ENCODE results near the gene MRPL34.
A peak's percentile ranks its signal among the peaks of the same experiment; 100 is the strongest.

MRPL34 gene

GRCh38 chr19:17323964-17324332 is 18.3 kb downstream of the MRPL34 start:
- H3K27ac ChIP-seq (ENCODE audit: low read depth, low read length): no peak overlapping the region
- no peak overlapping the region for H3K9ac ChIP-seq (ENCODE audit: low read depth, low read length)
- peaks cover 43% of the 10 kb centered on the region for H3K36me3 ChIP-seq (ENCODE audit: control insufficient read depth, insufficient read depth, low read length)
- H3K9me3 ChIP-seq (ENCODE audit: control insufficient read depth, insufficient read depth, low read length): no peaks in the 10 kb centered on the region
- H3K27me3 ChIP-seq (ENCODE audit: control insufficient read depth, insufficient read depth, low read length): no peaks in the 10 kb centered on the region; the same call in 1 of the 2 replicates
- no peaks in the 10 kb centered on the region for H3K4me1 ChIP-seq (ENCODE audit: control insufficient read depth, insufficient read depth, low read length)
- H3K4me3 ChIP-seq (ENCODE audit: low read depth, low read length): no peak overlapping the region

GRCh38 chr19:17324357-17325114 is 18.9 kb downstream of the MRPL34 start:
- H3K4me3 ChIP-seq (ENCODE audit: low read depth, low read length): no peak overlapping the region
- H3K4me1 ChIP-seq (ENCODE audit: control insufficient read depth, insufficient read depth, low read length): 0 out of 2 replicates have a peak, but pooled peaks cover 3% of the 10 kb centered on the region
- no peak overlapping the region for H3K27ac ChIP-seq (ENCODE audit: low read depth, low read length)
- peaks cover 37% of the 10 kb centered on the region for H3K36me3 ChIP-seq (ENCODE audit: control insufficient read depth, insufficient read depth, low read length)
- H3K9ac ChIP-seq (ENCODE audit: low read depth, low read length): no peak overlapping the region
- H3K9me3 ChIP-seq (ENCODE audit: control insufficient read depth, insufficient read depth, low read length): no peaks in the 10 kb centered on the region
- no peaks in the 10 kb centered on the region; the same call in 1 of the 2 replicates for H3K27me3 ChIP-seq (ENCODE audit: control insufficient read depth, insufficient read depth, low read length)

- H3K4me3 ChIP-seq (ENCODE audit: low read depth, low read length): no peak overlapping the region
- H3K9ac ChIP-seq (ENCODE audit: low read depth, low read length): no peak overlapping the region
- no peak overlapping the region for H3K27ac ChIP-seq (ENCODE audit: low read depth, low read length)
- 0 out of 2 replicates have a peak, but pooled peaks cover 3% of the 10 kb centered on the region for H3K4me1 ChIP-seq (ENCODE audit: control insufficient read depth, insufficient read depth, low read length)
- no peaks in the 10 kb centered on the region for H3K9me3 ChIP-seq (ENCODE audit: control insufficient read depth, insufficient read depth, low read length)
- peaks cover 33% of the 10 kb centered on the region for H3K36me3 ChIP-seq (ENCODE audit: control insufficient read depth, insufficient read depth, low read length)
- H3K27me3 ChIP-seq (ENCODE audit: control insufficient read depth, insufficient read depth, low read length): no peaks in the 10 kb centered on the region; the same call in 1 of the 2 replicates
These were observed 19.5 kb downstream of the MRPL34 start for GRCh38 chr19:17325133-17325532.

GRCh38 chr19:17325881-17326594 is 20.4 kb downstream of the MRPL34 start:
- Histone ChIP-seq H3K4me3 (ENCODE audit: low read depth, low read length) (no peak overlapping the region), H3K4me1 (ENCODE audit: control insufficient read depth, insufficient read depth, low read length) (0 out of 2 replicates have a peak, but pooled peaks cover 3% of the 10 kb centered on the region), H3K27me3 (ENCODE audit: control insufficient read depth, insufficient read depth, low read length) (no peaks in the 10 kb centered on the region; the same call in 1 of the 2 replicates), H3K9ac (ENCODE audit: low read depth, low read length) (no peak overlapping the region), H3K9me3 (ENCODE audit: control insufficient read depth, insufficient read depth, low read length) (no peaks in the 10 kb centered on the region), H3K27ac (ENCODE audit: low read depth, low read length) (no peak overlapping the region), H3K36me3 (ENCODE audit: control insufficient read depth, insufficient read depth, low read length) (peaks cover 25% of the 10 kb centered on the region)

- 0 out of 2 replicates have a peak, but pooled peaks cover 3% of the 10 kb centered on the region for H3K4me1 ChIP-seq (ENCODE audit: control insufficient read depth, insufficient read depth, low read length)
- H3K9ac ChIP-seq (ENCODE audit: low read depth, low read length): no peak overlapping the region
- peaks cover 24% of the 10 kb centered on the region for H3K36me3 ChIP-seq (ENCODE audit: control insufficient read depth, insufficient read depth, low read length)
- H3K4me3 ChIP-seq (ENCODE audit: low read depth, low read length): no peak overlapping the region
- H3K27me3 ChIP-seq (ENCODE audit: control insufficient read depth, insufficient read depth, low read length): no peaks in the 10 kb centered on the region; the same call in 1 of the 2 replicates
- H3K9me3 ChIP-seq (ENCODE audit: control insufficient read depth, insufficient read depth, low read length): no peaks in the 10 kb centered on the region
- H3K27ac ChIP-seq (ENCODE audit: low read depth, low read length): peak overlapping the region; percentile 89
These were observed 20.9 kb downstream of the MRPL34 start for GRCh38 chr19:17326595-17326966.

GRCh38 chr19:17327068-17327653 is 21.5 kb downstream of the MRPL34 start:
- Histone ChIP-seq H3K4me1 (ENCODE audit: control insufficient read depth, insufficient read depth, low read length) (0 out of 2 replicates have a peak, but pooled peaks cover 3% of the 10 kb centered on the region), H3K27me3 (ENCODE audit: control insufficient read depth, insufficient read depth, low read length) (no peaks in the 10 kb centered on the region; the same call in 1 of the 2 replicates), H3K4me3 (ENCODE audit: low read depth, low read length) (peak overlapping the region; percentile 65), H3K27ac (ENCODE audit: low read depth, low read length) (peak overlapping the region; percentile 89), H3K9ac (ENCODE audit: low read depth, low read length) (no peak overlapping the region; the same call in 1 of the 2 replicates), H3K9me3 (ENCODE audit: control insufficient read depth, insufficient read depth, low read length) (no peaks in the 10 kb centered on the region), H3K36me3 (ENCODE audit: control insufficient read depth, insufficient read depth, low read length) (peaks cover 22% of the 10 kb centered on the region)

GRCh38 chr19:17327654-17328516 is 22.2 kb downstream of the MRPL34 start:
- Histone ChIP-seq H3K9ac (ENCODE audit: low read depth, low read length) (peak overlapping the region; percentile 45; the same call in 1 of the 2 replicates), H3K4me1 (ENCODE audit: control insufficient read depth, insufficient read depth, low read length) (0 out of 2 replicates have a peak, but pooled peaks cover 3% of the 10 kb centered on the region), H3K27ac (ENCODE audit: low read depth, low read length) (peak overlapping the region; percentile 89), H3K27me3 (ENCODE audit: control insufficient read depth, insufficient read depth, low read length) (no peaks in the 10 kb centered on the region; the same call in 1 of the 2 replicates), H3K4me3 (ENCODE audit: low read depth, low read length) (peak overlapping the region; percentile 65), H3K36me3 (ENCODE audit: control insufficient read depth, insufficient read depth, low read length) (peaks cover 22% of the 10 kb centered on the region), H3K9me3 (ENCODE audit: control insufficient read depth, insufficient read depth, low read length) (no peaks in the 10 kb centered on the region)

- Histone ChIP-seq H3K4me1 (ENCODE audit: control insufficient read depth, insufficient read depth, low read length) (0 out of 2 replicates have a peak, but pooled peaks cover 3% of the 10 kb centered on the region), H3K27ac (ENCODE audit: low read depth, low read length) (peak overlapping the region; percentile 89), H3K9ac (ENCODE audit: low read depth, low read length) (peak overlapping the region; percentile 45; the same call in 1 of the 2 replicates), H3K27me3 (ENCODE audit: control insufficient read depth, insufficient read depth, low read length) (no peaks in the 10 kb centered on the region; the same call in 1 of the 2 replicates), H3K36me3 (ENCODE audit: control insufficient read depth, insufficient read depth, low read length) (peaks cover 22% of the 10 kb centered on the region), H3K4me3 (ENCODE audit: low read depth, low read length) (peak overlapping the region; percentile 65), H3K9me3 (ENCODE audit: control insufficient read depth, insufficient read depth, low read length) (no peaks in the 10 kb centered on the region)
These were observed 23.1 kb downstream of the MRPL34 start for GRCh38 chr19:17328517-17329365.

- H3K9ac ChIP-seq (ENCODE audit: low read depth, low read length): no peak overlapping the region
- no peak overlapping the region for H3K4me3 ChIP-seq (ENCODE audit: low read depth, low read length)
- 0 out of 2 replicates have a peak, but pooled peaks cover 3% of the 10 kb centered on the region for H3K4me1 ChIP-seq (ENCODE audit: control insufficient read depth, insufficient read depth, low read length)
These were observed 23.9 kb downstream of the MRPL34 start for GRCh38 chr19:17329366-17330261.

More at GRCh38 chr19:17329366-17330261, 23.9 kb downstream of the MRPL34 start:
- H3K27me3 ChIP-seq (ENCODE audit: control insufficient read depth, insufficient read depth, low read length): no peaks in the 10 kb centered on the region; the same call in 1 of the 2 replicates
- H3K9me3 ChIP-seq (ENCODE audit: control insufficient read depth, insufficient read depth, low read length): no peaks in the 10 kb centered on the region
- peaks cover 17% of the 10 kb centered on the region for H3K36me3 ChIP-seq (ENCODE audit: control insufficient read depth, insufficient read depth, low read length)
- H3K27ac ChIP-seq (ENCODE audit: low read depth, low read length): no peak overlapping the region
